K562 (cell line): Measurements from ENCODE around the gene WASL. TPM values are rescaled to one million over a fixed set of nuclear protein-coding genes. Genes with fewer than 3 reads are reported as not detected.

Experiments
- CREB3 ChIP-seq: fragments of 450-650 bp; conservative IDR thresholded peaks from 2 replicates; pipeline ENCODE4 v1.6.1; 2016; ENCODE audit warnings: missing genetic modification characterization, low read depth, mild to moderate bottlenecking, missing compliant biosample characterization, moderate library complexity
- E4F1 ChIP-seq: fragments of 250-450 bp; sonication (Bioruptor Pico); IDR thresholded peaks from 2 replicates; pipeline ENCODE4 v1.5.0; 2021; ENCODE audit warnings: mild to moderate bottlenecking, borderline replicate concordance
- FOXO4 ChIP-seq: fragments of 450-650 bp; formaldehyde crosslinking; IDR thresholded peaks from 2 replicates; pipeline ENCODE4 v1.4.0; 2020; ENCODE audit warnings: mild to moderate bottlenecking, moderate library complexity
- GABPA ChIP-seq: fragments of 200-800 bp; sonication (Bioruptor generic); conservative IDR thresholded peaks from 2 replicates; pipeline ENCODE4 v1.6.1; 2016; ENCODE audit warnings: low read depth, missing genetic modification characterization, missing compliant biosample characterization
- HDAC2 ChIP-seq: fragments of 450-650 bp; IDR thresholded peaks from 2 replicates; pipeline ENCODE4 v1.6.1; 2016; ENCODE audit warnings: mild to moderate bottlenecking
- MAFF ChIP-seq: IDR thresholded peaks from 2 replicates; pipeline ENCODE4 v1.6.1; 2012; ENCODE audit warnings: low read length, improper control_type of control experiment
- MAFK ChIP-seq: IDR thresholded peaks from 2 replicates; pipeline ENCODE4 v1.6.1; 2011; ENCODE audit warnings: low read length, improper control_type of control experiment
- MCM7 ChIP-seq, 2 experiments: fragments of 450-650 bp; IDR thresholded peaks; 2 replicates each; pipeline ENCODE4 v1.6.1; 2016 to 2018
- NEUROD1 ChIP-seq: fragments of 150-350 bp; IDR thresholded peaks from 2 replicates; pipeline ENCODE4 v1.6.1; 2014; ENCODE audit warnings: borderline replicate concordance, low read length, low read depth; ENCODE audit not compliant: partially characterized antibody
- NFIC ChIP-seq: fragments of 450-650 bp; IDR thresholded peaks from 2 replicates; pipeline ENCODE4 v1.6.1; 2017; ENCODE audit warnings: mild to moderate bottlenecking, inconsistent platforms
- RUNX1 ChIP-seq: sonication (generic); IDR thresholded peaks from 2 replicates; pipeline ENCODE4 v1.6.1; 2016; ENCODE audit warnings: antibody characterized with exemption, low read depth
- USF1 ChIP-seq: sonication (generic); formaldehyde crosslinking; IDR thresholded peaks from 2 replicates; pipeline ENCODE4 v1.9.0; 2022; ENCODE audit warnings: mild to moderate bottlenecking, missing genetic modification reagents
- ZKSCAN3 ChIP-seq: fragments of 250-450 bp; sonication (Bioruptor Pico); IDR thresholded peaks from 2 replicates; pipeline ENCODE4 v1.4.0; 2020
- ZNF444 ChIP-seq: fragments of 250-450 bp; sonication (Bioruptor Pico); IDR thresholded peaks from 2 replicates; pipeline ENCODE4 v1.4.0; 2020; ENCODE audit warnings: mild to moderate bottlenecking, moderate library complexity
- ZNF589 ChIP-seq: fragments of 200-800 bp; sonication (Bioruptor generic); IDR thresholded peaks from 2 replicates; pipeline ENCODE4 v1.6.1; 2016; ENCODE audit warnings: low read depth, missing genetic modification characterization, missing compliant biosample characterization
- polyA plus RNA-seq, 8 experiments: library from polyadenylated mRNA; depleted of rRNA in 4 of 8; stranded (reverse) in 5 of 8; unstranded in 3 of 8; fragments of >200 nt; fragmentation: Nextera tagmentation in 2 of 8; fragmentation: Illumina TruSeq in 1 of 8; extraction: Ambion mirVana in 2 of 8; extraction: Trizol in 1 of 8; gene quantifications; 2 replicates each; pipeline versions ENCODE4 v1.2.1 to v1.2.3, GENCODE V29; 2011 to 2014; ENCODE audit warnings: inconsistent platforms in 1 of 8, missing spikeins in 1 of 8
- total RNA-seq, 7 experiments: library from RNA; depleted of rRNA in 6 of 7; stranded (reverse); fragments of >200 nt in 6 of 7; fragmentation: Illumina TruSeq in 2 of 7; extraction: Trizol in 2 of 7; gene quantifications; 2 replicates each; pipeline versions ENCODE4 v1.2.1 to v1.2.3, GENCODE V29; 2011 to 2021; ENCODE audit warnings: low replicate concordance in 1 of 7

Gene WASL
- total and polyA plus RNA-seq, 9 of the 15 experiments (the other 6 are each of a cell fraction or from before 2014, with no cell fraction given) = 3.2 to 13.9 (median 8.3) TPM

GRCh38 chr7:123632808-123633207 is 116.0 kb downstream of the WASL start (continued):
- no peak for TF ChIP-seq RUNX1
- TF ChIP-seq MCM7 (IDR thresholded peaks at IDR 0.05) = no peak
- no peak for TF ChIP-seq NEUROD1
- no peak for TF ChIP-seq USF1
- no peak for TF ChIP-seq ZNF444 (CRISPR knock-in tag)
- TF ChIP-seq FOXO4 (CRISPR knock-in tag) = no peak
- TF ChIP-seq NFIC = no peak
- TF ChIP-seq MAFF = peak; percentile 77
- no peak for TF ChIP-seq CREB3 (tag)
- no peak for TF ChIP-seq E4F1 (CRISPR knock-in tag)
- no peak for TF ChIP-seq HDAC2
- TF ChIP-seq GABPA (tag) = no peak
- peak; percentile 70 for TF ChIP-seq MAFK
- TF ChIP-seq ZKSCAN3 = no peak
- no peak for TF ChIP-seq ZNF589 (CRISPR knock-in tag)
